HG03521 (cell line): ENCODE measurements around the gene STAT6.
"Not testable (repeated sequence)": the region's sequence is repeated elsewhere in the genome, so short reads cannot be mapped to it uniquely, and the experiment has no call there.

Experiments
- ATAC-seq: cut with Tn5 transposase; IDR thresholded peaks from one replicate; pipeline ENCODE4 v1.9.1; 2021; ENCODE audit warnings: mild to moderate bottlenecking, moderate library complexity; ENCODE audit not compliant: unreplicated experiment

The STAT6 gene

DNA sequence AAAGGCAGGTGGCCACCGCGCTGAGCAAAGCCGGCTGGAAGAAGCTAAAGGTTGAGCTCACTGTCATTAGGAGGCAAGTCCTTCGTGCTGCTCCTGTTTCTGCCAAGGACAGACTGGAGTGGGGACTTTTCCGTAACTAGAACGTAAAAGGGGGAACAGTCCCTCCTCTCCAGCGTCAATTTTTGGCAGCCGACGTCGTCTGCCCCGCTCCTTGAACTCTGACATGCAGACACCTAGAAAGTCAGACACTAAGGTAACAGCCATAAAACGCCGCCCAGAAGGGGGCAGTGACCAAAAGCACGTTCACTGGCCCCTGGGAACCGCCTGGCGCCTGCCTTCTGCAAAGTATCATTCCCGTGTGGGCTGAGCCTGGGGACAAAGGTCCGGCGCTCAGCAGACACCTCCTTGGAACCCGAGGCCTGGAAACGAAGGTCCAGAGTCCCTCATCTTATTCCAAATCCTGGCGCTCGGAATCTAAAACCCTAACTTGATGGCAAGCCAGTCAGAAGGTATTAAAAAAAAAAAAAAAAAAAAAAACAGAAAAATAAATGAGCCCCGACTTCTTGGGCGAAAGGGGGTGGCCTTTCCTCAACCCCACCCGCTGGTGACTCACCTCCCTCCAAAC is 16.1 kb upstream of the STAT6 start:
- no peak for ATAC-seq

DNA sequence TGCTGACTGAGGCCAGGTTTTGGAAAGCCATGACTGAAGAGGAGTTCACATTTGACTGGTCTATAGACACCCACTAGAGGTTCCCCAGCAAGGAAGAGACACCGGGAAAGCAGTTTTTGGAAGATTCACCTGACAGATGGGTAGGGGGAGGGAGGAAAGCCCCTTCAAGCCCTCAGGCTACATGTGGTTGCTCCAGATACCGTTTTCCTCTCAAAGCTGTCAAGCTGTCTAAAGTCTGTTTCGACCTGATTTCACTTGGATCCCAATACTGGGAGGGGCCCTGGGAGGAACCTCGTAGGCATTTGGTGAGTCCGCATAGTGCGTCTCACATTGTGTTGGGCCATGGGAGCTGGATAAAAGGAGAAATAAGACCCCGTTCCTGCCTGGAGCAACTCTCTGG is 15.4 kb upstream of the STAT6 start:
- ATAC-seq, result no peak

DNA sequence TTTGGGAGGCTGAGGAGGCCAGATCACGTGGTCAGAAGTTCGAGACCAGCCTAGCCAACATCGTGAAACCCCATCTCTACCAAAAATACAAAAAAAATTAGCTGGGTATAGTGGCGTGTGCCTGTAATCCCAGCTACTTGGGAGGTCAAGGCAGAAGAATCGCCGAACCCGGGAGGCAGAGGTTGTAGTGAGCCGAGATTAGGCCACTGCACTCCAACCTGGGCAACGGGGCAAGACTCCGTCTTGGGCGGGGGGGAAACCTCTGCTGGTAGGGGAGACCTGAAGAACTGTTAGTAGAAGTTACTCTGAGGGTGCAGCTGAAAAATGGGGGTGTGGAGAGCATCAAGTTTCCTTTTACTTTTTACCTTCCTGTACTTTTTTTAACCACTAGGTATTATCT is 14.9 kb upstream of the STAT6 start:
- no peak for ATAC-seq

DNA sequence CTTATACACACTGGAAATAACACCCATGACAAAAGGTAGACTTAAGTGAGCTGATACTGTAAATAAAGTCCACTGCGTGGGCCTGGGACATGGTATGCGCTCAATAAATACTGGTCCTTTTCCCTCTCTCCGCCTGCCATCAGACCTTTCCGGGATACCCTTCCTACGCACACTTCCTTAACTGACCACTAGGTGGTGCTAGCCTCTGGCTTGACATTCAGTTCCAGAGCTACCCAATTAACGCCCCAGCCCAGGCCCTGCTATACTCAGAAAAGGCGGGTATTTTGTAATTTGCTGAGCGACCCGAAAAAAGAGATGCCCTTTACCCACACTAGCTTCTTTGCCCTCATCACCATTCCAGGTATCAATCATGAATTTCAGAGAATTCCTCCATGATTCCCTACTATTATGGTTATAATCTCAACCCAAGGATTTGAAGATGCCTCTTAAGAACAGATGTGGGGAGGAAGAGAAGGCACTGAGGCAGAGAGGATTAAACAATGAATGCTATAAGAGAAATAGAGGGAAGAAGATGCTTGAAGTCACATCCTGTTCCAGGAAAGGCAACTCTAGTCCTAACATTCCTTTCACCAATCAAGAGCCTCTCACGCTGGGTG is 13.2 kb upstream of the STAT6 start:
- no peak for ATAC-seq

DNA sequence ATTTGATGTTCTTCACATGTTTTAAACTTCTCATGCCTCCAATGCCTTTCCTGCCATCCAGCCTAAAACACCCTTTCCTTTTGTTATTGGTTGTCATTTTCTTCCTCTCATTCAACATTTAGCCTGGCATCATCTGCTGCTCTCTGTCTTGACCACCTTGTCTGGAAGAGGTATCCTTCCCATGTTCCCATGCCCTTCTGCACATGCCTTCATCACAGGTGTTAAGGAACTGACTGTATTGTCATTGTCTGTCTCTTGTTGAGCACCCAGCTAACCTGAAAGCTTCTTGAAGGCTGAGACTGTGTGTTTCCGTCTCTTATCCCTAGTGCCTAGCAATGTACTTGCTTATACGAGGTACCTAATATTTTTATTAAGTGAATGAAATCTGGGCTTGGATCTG is 12.7 kb upstream of the STAT6 start:
- no peak for ATAC-seq

DNA sequence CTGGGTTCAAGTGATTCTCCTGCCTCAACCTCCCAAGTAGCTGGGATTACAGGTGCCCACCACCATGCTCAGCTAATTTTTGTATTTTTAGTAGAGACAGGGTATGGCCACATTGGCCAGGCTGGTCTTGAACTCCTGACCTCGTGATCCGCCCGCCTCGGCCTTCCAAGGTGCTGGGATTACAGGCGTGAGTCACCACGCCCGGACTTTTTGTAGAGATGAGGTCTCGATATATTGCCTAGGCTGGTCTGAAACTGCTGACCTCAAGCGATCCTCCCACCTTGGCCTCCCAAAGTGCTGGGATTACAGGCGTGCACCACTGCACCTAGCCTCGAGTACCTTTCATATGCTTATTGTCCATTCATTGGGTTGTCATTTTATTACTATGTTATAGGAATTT is 9.6 kb upstream of the STAT6 start:
- not testable (repeated sequence) for ATAC-seq

DNA sequence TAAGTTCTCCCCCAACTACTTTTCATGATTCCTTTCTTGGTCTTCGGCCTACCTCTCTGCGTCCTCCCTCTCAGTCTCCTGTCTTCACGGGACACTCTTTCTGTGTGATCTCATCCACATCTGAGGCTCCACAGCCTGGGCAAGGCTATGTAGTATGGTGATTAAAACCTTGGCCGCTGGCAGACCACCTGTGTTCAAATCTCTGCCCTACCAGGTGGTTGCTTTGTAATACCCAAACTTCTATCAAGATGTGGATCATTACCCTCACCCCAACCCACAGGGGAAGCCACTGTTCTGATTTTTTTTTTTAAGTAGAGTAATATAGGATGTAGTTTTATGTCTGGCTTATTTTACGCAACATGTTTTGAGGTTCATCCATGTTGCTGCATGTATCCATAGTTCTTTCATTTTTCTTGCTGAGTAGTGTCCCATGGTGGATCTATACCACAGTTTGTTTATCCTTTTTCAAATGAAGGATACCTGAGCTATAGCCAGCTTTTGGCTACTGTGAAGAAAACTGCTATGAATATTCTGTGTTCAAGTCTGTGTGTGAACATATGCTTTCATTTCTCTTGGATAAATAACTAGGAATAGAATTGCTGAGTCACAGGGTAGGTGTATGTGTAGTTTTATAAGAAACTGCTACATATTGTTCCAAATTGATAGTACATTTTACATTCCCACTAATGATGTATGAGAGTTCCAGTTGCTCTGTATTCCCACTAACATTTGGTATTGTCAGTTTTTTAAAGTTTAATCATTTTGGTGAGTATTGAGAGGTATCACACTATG is 8.3 kb upstream of the STAT6 start:
- no peak for ATAC-seq

DNA sequence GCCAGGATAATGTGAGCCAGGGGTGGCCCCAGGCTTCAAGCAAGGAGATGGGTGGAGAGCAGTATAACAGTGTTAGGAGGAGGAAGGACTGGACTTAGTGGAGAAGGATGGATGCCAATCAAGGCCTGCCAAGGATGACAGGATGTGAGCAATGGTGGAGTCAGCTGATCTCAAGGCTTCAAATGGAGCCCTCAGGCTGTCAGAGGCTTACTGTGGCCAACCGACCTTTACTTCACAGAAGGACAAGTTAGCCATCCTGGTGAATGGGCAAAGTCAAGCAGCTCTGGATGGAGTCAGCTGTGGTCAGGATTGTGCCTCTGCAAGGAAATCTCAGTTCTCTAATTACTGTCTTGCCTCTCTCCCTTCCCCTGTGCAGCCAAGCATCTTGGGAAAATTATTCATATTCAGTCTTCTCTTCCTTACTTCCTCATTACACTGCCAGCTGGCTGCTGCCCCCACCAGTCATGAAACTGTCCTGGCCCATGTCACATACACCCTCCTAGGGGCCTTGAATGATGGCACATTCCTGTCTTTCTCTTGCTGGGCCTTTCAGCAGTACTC is 7.6 kb upstream of the STAT6 start:
- ATAC-seq, result no peak

DNA sequence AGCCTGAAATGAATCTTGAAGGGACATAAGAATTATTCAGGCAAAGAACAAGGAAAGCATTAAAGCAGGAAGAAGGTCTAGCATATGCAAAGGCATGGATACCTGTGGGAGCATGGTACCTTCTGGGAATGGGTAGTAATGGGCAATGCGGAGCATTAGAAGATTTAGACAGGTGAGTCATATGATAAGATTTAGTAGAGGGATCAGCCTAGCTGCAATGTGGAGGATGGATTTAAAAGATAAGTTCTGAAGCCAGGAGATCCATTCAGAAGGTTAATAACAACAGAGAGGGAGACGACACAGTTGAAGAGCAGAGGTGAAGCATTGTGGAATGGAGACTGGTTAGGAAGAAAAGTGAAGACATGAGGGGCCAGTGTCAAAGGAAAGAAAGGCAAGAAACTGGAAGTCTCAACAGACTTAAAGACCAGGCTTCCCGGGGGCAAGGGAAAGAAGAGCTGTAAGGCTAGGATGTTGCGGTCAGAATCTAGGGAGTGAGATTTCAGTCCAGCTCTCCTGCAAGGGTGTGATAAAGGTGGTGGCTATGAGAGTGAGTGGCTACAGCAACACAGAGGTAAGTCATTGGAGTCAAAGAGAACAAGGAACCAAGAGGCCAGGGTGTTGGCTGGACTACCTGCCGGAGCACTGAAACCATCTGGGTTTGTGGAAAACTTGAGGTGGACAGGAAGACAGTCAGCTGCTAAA is 5.6 kb upstream of the STAT6 start:
- ATAC-seq, result no peak

DNA sequence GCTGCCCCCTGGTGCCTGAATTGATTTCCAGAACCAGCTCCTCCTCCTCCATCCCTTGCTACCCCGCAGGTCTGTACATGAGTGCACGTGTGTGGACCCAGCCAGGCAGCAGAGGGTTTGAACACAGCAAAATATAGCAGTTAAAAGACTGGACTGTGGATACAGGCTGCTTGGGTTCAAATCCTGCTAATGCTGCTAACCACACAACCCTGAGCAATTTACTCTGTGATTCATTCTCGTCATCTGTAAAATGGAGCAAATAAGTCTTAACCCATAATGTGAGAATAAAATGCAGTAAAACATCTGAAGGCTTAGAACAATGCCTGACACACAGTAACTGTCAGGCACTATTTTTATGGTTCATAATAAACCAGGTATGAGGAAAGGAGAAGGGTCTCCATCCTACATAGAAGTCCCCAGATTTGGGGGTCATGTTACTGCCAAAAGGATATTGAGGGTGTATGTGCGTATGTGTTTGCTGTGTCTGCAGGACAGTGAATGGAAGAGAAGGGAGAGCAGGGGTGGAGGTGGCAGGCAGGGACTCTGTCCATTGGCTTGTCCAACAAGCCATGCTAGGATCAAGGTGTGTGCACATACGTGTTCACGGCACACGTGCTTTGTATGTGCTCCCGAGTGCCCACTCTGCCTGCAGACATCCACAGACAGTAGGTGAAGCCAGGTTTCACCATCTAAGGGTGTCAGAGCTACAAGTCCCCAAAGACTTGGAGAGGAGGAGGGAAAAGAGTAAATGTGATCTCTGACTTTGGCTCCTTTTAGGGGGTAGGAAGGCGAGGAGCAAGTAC is 1.5 kb upstream of the STAT6 start:
- peak; percentile 55 for ATAC-seq

DNA sequence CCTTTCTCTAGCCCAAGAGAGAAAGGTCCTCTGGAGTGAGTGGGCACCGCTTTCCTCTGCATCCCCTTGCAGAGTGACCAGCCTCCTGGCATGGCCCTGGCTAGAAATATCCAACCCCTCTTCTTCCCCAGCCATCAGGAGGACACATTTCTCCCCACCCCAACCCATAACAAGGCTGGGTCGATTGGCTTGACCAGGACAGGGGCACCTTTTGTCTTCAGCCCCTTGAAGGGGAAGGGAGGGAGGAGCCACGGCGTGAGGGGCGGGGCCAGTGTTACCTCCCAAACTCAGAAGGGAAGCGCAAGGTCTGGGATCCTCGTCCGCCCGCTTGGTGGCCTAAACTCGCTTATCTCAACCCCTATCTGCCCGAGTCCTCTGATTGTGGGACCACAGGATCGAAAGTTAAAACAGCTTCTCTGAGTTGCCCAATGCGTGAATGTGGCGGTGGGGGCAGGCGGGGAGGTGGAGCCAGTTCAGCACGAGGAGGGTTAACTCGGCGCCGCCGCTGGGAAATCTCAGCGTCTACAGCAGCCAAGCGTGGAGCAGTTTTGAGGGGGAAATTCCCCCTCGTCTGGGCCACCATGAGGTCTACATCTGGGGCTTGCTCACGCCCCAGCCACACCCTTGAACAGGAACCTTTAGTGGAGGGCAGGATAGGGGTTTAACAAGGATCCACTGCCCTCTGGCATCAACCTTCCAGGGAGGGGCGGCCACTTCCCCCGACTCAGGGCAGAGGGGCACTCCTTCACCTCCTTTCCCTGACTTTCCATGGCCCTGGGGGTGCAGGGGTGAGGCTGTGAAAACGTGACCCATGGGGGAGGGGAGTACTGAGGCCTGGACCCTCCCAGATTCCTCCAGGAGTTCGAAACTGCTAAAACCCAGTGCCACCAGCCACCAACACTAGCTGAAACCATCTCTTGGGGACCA is 795 bp downstream of the STAT6 start:
- ATAC-seq, result peak; percentile 42

DNA sequence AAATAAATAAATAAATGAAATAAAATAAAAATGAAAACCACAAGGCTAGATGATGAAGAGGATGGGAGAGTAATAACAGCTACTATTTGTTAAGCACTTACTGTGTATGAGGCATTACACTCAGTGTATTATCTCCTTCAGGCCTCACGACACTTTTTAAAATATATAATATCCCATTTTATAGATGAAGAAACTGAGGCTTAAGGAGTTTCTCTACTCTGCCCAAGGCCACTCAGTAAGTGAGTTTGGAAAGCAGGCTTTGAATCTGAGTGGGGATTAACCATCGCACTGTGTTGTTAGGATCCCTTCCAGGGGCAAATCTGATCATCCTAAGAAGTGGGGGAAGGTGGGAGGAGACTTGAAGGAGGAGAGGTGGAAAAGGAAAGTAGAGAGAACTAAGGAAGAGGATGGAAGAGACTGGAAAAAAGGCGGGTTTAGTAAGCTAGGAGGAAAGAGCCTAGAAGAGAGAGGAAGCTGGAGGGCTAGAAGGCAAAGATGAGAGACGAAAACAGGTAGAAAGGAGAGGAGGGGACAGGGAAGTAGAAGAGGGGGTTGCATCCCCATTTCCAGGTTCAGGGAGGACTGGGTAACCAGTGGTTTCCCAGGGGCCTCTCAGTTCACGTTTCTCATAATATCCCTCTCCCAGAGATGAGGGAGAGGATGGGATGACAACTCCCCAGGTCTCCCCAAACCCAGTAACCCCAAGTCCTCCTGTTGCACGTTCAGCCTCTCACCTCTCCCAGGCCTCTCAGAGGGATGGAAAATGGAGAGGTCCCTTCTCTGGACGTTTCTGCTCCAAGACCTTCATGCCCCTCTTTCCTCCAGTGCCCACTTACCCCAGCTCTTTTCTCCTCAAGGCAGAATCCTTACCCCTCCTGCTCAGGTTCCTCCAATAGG is 1.7 kb downstream of the STAT6 start:
- no peak for ATAC-seq

DNA sequence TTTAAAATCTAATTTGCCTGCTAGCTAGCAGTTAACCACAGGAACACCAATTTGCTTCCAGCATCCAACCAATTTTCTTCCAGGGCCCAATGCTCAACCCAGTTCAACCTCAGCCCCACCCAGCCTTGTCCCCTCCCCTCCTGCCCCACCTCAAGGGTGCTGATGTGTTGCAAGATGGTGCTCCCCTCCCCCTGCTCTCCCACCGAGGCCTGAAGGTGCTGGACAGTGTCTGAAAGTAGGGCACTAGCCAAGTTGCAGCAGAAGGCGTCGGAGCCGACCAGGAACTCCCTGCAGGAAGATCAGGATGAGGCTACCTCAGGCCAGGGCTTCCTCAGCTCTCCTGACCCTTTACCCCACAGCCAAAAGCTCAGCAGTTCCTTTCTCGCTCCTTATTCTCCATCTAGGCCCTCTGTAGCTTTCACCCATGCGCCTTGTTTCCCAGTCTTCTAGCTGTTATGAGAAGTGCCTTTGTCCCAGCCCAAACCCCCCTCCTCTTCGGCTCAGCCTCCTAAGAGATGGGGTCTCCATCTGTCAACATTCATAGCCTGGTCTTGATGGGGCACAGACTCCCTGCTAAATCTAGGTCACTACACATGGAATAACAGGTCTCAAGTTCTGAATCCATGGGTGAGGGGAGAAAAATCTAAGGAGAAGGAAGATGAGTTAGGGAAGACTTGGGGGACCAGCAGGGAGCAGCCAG is 3.6 kb downstream of the STAT6 start:
- no peak for ATAC-seq

DNA sequence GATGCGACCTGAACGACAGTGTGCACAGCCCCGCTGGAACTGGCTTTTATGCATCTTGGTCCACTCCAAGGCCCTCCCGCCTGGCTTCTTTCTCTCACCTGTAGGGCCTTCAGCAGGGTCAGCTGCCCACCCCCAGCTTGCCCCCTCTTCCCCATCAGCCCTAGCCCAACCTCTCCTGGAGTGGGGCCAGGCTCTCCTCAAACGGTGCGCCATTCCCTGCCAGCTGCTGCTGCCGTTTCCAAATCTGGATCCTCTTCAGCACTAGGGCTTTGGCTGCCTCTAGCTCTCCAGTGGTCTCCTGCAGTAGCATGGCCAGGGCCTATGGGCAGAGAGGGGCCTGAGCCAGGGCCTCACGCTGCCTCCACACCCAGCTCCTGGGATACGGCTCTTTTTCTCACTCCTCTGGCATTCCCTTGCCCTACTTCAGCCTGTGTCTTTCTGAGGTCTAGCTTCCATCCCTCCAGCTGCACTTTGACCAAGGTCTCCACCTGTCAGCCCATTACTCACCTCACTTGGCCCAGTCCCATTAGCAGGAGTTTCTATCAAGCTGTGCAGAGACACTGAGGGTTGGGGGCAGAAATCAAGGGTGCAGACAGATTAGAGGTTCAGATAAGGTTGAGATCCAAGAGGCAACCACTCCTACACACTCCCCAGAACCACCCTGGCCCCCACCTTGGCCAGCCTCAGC is 5.0 kb downstream of the STAT6 start:
- ATAC-seq, result no peak

DNA sequence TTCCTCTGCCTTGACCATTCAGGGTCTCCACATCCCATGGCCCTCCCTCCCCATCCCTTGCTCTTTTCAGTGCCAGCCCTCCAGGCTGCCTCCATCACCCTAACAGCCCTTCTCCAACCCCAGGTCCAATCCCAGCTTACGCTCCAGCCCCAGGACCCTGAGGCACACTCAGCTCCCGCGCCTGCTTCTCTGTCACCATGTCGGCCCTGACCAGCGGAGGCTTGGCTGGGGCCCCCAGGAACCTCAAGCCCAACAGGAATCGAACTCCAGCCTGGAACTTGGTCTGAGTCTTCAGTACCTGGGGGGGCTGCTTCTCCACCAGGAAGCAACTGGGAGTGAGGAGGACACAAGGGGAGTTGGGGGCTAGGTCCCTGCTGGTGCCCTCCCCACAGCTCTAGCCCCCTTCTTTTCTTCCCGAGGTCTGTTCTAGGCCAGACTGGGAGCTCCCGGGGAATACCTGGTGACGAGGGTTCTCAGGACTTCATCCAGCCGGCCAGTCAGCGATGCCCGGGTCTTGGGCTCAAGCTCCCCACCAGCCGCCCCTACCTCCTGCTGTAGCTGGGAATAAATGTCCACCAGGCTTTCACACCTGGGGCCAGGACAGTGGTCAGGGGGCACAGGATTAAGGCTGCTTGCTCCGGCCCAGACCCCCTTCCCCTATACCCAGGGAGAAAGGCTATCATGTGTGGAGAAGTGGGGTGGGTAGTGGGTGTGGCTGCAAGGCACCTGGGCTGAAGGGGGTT is 6.0 kb downstream of the STAT6 start:
- ATAC-seq, result no peak

DNA sequence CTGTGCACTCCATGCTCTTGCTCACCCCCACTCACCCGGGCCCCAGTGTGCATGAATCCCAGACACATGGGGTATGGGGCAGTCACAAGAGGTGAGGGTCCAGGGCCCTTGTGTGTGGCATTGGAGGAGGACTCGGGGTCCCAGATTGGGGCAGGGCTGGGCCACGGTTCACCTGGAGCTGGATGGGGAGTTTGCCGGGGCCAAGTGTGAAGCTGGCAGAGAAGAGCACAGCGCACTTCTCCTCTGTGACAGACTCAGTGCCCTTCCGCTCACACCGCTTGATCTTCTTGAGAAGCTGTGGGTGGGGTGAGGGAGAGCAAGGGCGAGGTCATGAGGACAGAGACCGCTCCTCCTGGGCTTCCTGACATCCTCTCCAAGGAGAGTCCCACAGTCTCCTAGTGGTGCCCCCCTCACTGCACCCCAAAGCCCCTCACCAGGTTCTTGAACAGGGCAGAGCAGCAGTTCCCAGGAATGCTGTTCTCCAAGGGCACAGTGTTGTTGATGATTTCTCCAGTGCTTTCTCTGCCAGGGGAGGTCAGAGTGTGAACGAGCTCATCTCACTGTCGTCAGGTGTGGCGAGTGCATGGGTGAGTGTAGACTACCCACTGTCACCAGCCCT is 6.8 kb downstream of the STAT6 start:
- ATAC-seq, result no peak
